Measurements from ENCODE around the gene HECW1. TPM values are rescaled to one million over a fixed set of nuclear protein-coding genes. Genes with fewer than 3 reads are reported as not detected.

The HECW1 gene
- polyA plus RNA-seq, 1 donor (not counting 4 experiments of a cell fraction or from before 2014, with no cell fraction given): not detected

GRCh38 chr7:43195256-43195655, 82.8 kb downstream of the HECW1 start:
- Histone ChIP-seq H3K4me3 (ENCODE audit: control insufficient read depth in 2 of 3, extremely low read depth in 1 of 3, insufficient read depth in 2 of 3, low read depth in 1 of 3, low read length in 3 of 3) (no peak overlapping the region), H3K36me3 (ENCODE audit: control insufficient read depth in 2 of 2, extremely low read depth in 1 of 2, insufficient read depth in 2 of 2, low read length in 2 of 2) (no peaks in the 10 kb centered on the region), H3K4me2 (ENCODE audit: control insufficient read depth, extremely low read depth, insufficient read depth, low read depth, low read length) (no peak overlapping the region), H3K79me2 (ENCODE audit: control insufficient read depth, insufficient read depth, low read length) (no peaks in the 10 kb centered on the region), H4K20me1 (ENCODE audit: control insufficient read depth, extremely low read depth, insufficient read depth, low read length) (no peaks in the 10 kb centered on the region), H3K4me1 (ENCODE audit: control insufficient read depth, extremely low read depth, insufficient read depth, low read length) (peaks cover 4% of the 10 kb centered on the region), H2AFZ (ENCODE audit: control insufficient read depth, low read length) (no peak overlapping the region), H3K9me1 (ENCODE audit: control insufficient read depth, extremely low read depth, insufficient read depth, low read length) (no peaks in the 10 kb centered on the region), H3K27me3 (ENCODE audit: control insufficient read depth, extremely low read depth, insufficient read depth, low read length) (peaks cover 4% of the 10 kb centered on the region), H3K9ac (ENCODE audit: control insufficient read depth, extremely low read depth, insufficient read depth, low read length) (no peak overlapping the region), H3K27ac (ENCODE audit: control insufficient read depth, insufficient read depth, low read length) (no peak overlapping the region), H3K9me3 (ENCODE audit: control insufficient read depth, low read depth, low read length) (no peaks in the 10 kb centered on the region)
- no peak for TF ChIP-seq EZH2 (IDR thresholded peaks at IDR 0.05; ENCODE audit: low read length)
- TF ChIP-seq CTCF (optimal IDR thresholded peaks at IDR 0.05 in 1 of 3, IDR thresholded peaks at IDR 0.05 in 1 of 3, conservative IDR thresholded peaks at IDR 0.05 in 1 of 3; ENCODE audit: extremely low read depth in 1 of 3, insufficient read depth in 2 of 3, low read length in 3 of 3): no peak
- no peak for DNase-seq (ENCODE audit: low read depth, low spot score)
- no peak for FAIRE-seq
- dilution Hi-C loops (cut with MboI; ENCODE audit: extremely low pct_ligation_motif_present, low sequenced_read_pairs): no loop called here

- Histone ChIP-seq H3K4me1 (ENCODE audit: control insufficient read depth, extremely low read depth, insufficient read depth, low read length) (peaks cover 4% of the 10 kb centered on the region), H4K20me1 (ENCODE audit: control insufficient read depth, extremely low read depth, insufficient read depth, low read length) (no peaks in the 10 kb centered on the region), H3K27me3 (ENCODE audit: control insufficient read depth, extremely low read depth, insufficient read depth, low read length) (peaks cover 4% of the 10 kb centered on the region), H3K4me2 (ENCODE audit: control insufficient read depth, extremely low read depth, insufficient read depth, low read depth, low read length) (no peak overlapping the region), H3K36me3 (ENCODE audit: control insufficient read depth in 2 of 2, extremely low read depth in 1 of 2, insufficient read depth in 2 of 2, low read length in 2 of 2) (no peaks in the 10 kb centered on the region), H3K9me3 (ENCODE audit: control insufficient read depth, low read depth, low read length) (no peaks in the 10 kb centered on the region), H3K27ac (ENCODE audit: control insufficient read depth, insufficient read depth, low read length) (no peak overlapping the region), H3K9me1 (ENCODE audit: control insufficient read depth, extremely low read depth, insufficient read depth, low read length) (no peaks in the 10 kb centered on the region), H3K79me2 (ENCODE audit: control insufficient read depth, insufficient read depth, low read length) (no peaks in the 10 kb centered on the region), H3K4me3 (ENCODE audit: control insufficient read depth in 2 of 3, extremely low read depth in 1 of 3, insufficient read depth in 2 of 3, low read depth in 1 of 3, low read length in 3 of 3) (no peak overlapping the region), H3K9ac (ENCODE audit: control insufficient read depth, extremely low read depth, insufficient read depth, low read length) (no peak overlapping the region), H2AFZ (ENCODE audit: control insufficient read depth, low read length) (no peak overlapping the region)
- dilution Hi-C loops (cut with MboI; ENCODE audit: extremely low pct_ligation_motif_present, low sequenced_read_pairs): no loop called here
- TF ChIP-seq EZH2 (IDR thresholded peaks at IDR 0.05; ENCODE audit: low read length) (no peak), CTCF (optimal IDR thresholded peaks at IDR 0.05 in 1 of 3, IDR thresholded peaks at IDR 0.05 in 1 of 3, conservative IDR thresholded peaks at IDR 0.05 in 1 of 3; ENCODE audit: extremely low read depth in 1 of 3, insufficient read depth in 2 of 3, low read length in 3 of 3) (no peak)
- FAIRE-seq (no peak), DNase-seq (ENCODE audit: low read depth, low spot score) (no peak)
These were observed 83.3 kb downstream of the HECW1 start for GRCh38 chr7:43195768-43196167.

Measured in keratinocyte (primary cell).